Activated CD8-positive, alpha-beta memory T cell treated with anti-CD3 and anti-CD28 coated beads for 1 hour (primary cell): ENCODE measurements around the gene PLAGL2.
"Not testable (repeated sequence)": the region's sequence is repeated elsewhere in the genome, so short reads cannot be mapped to it uniquely, and the experiment has no call there.

ENCODE experiments used
- DNase-seq, 2 donors: peaks; one replicate each; pipeline ENCODE4 v3.0.0-alpha.2; 2020; ENCODE audit warnings: low read depth in 1 of 2; ENCODE audit errors: extremely low read depth in 1 of 2

PLAGL2 gene

GRCh38 chr20:32207626-32208498, at the start of gene PLAGL2, which contains the start of gene POFUT1:
TSS of gene PLAGL2 (minus strand) at chr20:32207743. CDS start at chr20:32202178, 5,565 bp downstream.
TSS of gene POFUT1 (plus strand) at chr20:32207880. CDS start at chr20:32207942, 62 bp downstream.
- peak; percentile 60 to 85 for DNase-seq

- peak in 1 of 2 donors; percentile 6 for DNase-seq
These were observed 44.6 kb upstream of the PLAGL2 start for GRCh38 chr20:32252189-32252588.

GRCh38 chr20:32251470-32251869, 43.9 kb upstream of the PLAGL2 start:
- DNase-seq, result no peak

- DNase-seq, result no peak
These were observed 41.6 kb upstream of the PLAGL2 start for GRCh38 chr20:32249030-32249738.

- no peak for DNase-seq
These were observed 40.5 kb upstream of the PLAGL2 start for GRCh38 chr20:32248043-32248442.

- DNase-seq, result not testable (repeated sequence)
These were observed 38.7 kb upstream of the PLAGL2 start for GRCh38 chr20:32246208-32246607.

GRCh38 chr20:32244959-32245358, 37.4 kb upstream of the PLAGL2 start:
- no peak for DNase-seq

GRCh38 chr20:32244150-32244823, 36.7 kb upstream of the PLAGL2 start:
- no peak for DNase-seq

- no peak for DNase-seq
These were observed 34.3 kb upstream of the PLAGL2 start for GRCh38 chr20:32241807-32242206.

GRCh38 chr20:32240205-32240604, 32.7 kb upstream of the PLAGL2 start:
- no peak for DNase-seq

- DNase-seq, result no peak
These were observed 31.2 kb upstream of the PLAGL2 start for GRCh38 chr20:32238483-32239425.

GRCh38 chr20:32237419-32237818, 29.9 kb upstream of the PLAGL2 start:
- no peak for DNase-seq

GRCh38 chr20:32236819-32237218, 29.3 kb upstream of the PLAGL2 start:
- no peak for DNase-seq

GRCh38 chr20:32236048-32236533, 28.5 kb upstream of the PLAGL2 start:
- no peak for DNase-seq

- no peak for DNase-seq
These were observed 27.9 kb upstream of the PLAGL2 start for GRCh38 chr20:32235331-32236047.

GRCh38 chr20:32234135-32234808, 26.7 kb upstream of the PLAGL2 start:
- DNase-seq, result no peak

GRCh38 chr20:32233286-32233685, 25.7 kb upstream of the PLAGL2 start:
- no peak for DNase-seq

GRCh38 chr20:32232326-32232886, 24.9 kb upstream of the PLAGL2 start:
- DNase-seq, result no peak

- DNase-seq, result no peak
These were observed 24.3 kb upstream of the PLAGL2 start for GRCh38 chr20:32231847-32232246.
